T-helper 1 cell treated with Interleukin-12 subunit alpha and Interleukin-12 subunit beta and Interleukin-4 antibody, amounts not matched to agents 30 ng/mL and 1 ng/mL, for 36 hours (primary cell): Measurements from ENCODE around the gene GDF2. TPM values are rescaled to one million over a fixed set of nuclear protein-coding genes. Genes with fewer than 3 reads are reported as not detected.

Source experiments
- intact Hi-C: fragments of 100-400 bp; cut with micrococcal nuclease; formaldehyde crosslinking; loops from one replicate; pipeline ENCODE4 v1.15.1; 2024
- total RNA-seq: library from RNA; stranded (reverse); gene quantifications from 2 replicates; pipeline ENCODE4 v1.2.3, GENCODE V29; 2022

GDF2 gene
- total RNA-seq, 1 donor from 2014 or later, result not detected

DNA sequence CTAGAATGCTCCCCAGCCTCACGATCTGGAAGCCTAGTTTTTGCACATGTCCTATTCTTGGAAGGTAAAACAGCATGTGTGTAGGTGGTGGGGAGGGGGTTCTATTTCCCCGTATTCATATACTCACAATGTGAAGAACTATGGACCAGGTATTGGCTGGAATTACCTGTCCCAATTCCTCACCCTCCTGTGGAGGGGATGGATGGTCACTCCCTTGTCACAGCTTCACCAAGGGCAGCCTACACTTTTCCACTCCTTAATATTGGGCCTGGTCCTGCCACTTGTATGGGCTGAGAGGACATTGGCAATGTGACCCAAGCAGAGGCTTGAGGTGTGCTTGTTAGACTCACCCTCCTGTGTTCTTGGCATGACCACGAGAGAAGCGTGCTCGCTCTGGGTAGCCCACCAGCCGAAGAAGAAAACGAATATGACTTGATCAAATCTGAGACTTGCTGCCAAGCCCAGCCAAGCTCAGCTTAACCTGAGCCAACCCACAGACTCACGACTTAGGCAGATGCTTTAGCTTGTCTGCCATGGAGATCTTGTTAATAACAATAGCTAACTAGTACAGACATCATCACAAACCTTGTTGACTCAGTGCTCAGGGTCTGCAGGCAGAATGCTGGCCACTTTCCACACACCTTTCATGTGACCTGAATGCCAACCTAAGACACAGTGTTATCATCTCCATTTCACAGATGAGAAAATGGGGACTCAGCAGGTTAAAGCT is 44.6 kb downstream of the GDF2 start:
- intact Hi-C loops, result no loop called here

DNA sequence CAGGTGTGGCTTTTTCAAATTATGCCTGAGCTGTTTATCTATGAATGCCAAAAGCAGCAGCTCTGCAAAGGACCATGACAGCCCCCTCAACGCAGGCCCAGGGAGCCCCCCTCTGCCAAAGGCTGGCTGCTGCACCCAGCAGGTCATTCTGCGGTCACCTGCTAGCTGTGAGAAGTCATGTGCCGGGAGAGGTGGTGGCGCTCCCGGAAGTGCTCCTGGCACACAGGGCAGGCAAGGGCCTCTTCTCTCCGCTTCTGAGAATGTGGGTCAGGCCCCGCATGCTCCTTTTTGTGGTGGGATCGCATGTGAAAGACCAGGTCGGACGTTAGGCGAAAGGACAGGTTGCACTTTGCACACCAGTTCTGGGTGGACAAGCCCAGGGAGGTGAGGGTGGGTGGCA is 45.4 kb downstream of the GDF2 start:
- intact Hi-C loops, result no loop called here

DNA sequence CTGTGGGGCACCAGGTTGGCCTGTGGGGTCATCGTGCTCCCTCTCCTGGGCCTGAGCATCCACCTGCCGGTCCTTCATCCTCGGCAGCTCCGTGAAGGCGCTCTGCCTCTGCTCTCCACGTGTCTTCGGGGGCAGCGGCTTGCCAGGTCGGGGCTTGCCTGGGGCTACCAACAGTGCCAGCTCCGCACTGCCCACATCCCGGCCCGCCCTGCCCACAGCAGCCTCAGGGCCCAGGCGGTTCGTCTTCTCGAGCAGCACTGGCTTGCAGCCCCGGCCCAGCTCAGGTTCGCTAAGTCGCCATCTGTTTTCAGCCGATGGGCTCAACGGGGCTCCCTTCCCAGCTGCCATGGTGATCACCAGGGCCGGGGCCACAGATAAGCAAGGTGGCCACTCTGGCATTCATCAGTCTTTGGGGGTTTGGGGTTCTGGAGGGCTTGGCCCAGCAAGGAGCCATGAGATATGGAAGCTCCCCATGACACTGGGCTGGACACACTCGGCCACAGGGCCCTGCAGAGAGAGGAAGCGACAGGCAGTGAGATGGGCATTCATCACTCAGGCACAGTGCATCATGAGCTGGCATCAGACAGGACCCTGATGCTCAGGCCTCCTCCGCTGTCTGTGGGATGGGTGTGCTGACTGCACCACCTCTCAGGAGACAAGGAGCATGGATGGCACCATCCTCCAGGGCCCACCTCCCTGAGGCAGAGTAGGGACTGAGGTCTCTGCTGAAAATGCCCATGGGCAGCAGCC is 46.4 kb downstream of the GDF2 start:
- intact Hi-C loops, result no loop called here

DNA sequence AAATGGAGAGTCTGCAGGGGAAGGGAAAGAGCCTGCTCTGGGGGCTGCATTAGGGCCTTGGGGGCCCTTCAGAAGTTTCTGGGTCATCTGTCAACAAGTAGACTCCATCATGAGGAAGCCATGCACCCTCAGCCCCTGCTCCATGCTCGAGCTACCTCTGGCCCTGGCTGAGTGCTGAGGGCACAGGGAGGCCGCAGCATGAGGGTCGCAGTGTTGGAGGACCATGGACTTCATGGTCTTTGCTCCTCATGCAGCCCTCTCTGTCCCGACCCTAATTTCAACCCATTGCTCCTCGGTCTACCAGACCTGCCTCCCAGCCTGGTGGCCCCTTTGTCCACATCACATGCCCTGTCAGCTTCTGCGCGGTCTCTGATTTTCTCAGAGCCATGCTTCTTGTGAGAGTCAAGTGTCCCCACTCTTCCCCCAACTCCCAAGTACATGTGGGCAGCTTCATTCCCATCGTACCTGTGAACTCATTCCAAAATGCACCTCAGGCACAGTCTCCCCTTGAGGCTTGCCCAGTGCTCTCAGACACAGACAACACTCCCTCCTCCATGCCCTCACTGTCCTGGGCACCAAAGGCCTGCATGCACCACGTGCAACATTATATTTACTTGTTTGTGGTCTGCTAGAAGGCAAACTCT is 47.1 kb downstream of the GDF2 start:
- intact Hi-C loops, result no loop called here

DNA sequence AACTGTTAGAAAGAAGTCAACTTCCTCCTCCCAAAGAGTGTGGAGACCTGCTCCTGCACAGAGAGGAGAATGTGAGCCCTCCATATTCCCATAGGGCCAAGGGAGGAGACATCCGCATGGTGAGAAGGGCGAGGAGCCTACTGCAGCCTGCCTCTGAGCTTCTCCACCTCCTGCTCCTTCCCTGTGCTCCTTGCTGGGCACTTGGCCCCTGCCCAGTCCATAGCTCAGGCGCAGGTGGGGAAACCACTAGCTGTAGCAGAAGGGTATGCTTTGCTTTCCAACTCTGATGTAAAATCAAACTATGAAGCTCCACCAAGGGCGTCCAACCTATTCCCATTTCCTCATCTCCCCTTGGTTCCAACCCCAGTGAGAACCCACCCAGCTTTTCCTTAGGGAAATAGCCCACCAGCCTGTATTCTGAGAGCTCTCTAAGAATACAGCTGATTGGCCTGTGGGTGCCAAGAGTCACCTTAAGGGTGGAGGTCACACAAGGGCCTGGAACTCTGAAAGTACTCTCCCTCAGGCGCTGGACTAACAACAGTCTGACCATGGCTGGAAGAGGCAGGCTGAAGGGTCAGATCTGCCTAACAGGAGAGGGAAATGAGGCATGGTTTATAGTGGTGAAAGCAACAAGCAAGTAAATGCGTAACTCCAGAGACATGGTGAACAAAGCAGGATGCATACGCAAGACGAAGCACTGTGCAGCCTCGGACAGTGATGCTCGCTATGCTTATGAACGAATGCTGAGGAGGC is 47.9 kb downstream of the GDF2 start:
- intact Hi-C loops, result no loop called here

DNA sequence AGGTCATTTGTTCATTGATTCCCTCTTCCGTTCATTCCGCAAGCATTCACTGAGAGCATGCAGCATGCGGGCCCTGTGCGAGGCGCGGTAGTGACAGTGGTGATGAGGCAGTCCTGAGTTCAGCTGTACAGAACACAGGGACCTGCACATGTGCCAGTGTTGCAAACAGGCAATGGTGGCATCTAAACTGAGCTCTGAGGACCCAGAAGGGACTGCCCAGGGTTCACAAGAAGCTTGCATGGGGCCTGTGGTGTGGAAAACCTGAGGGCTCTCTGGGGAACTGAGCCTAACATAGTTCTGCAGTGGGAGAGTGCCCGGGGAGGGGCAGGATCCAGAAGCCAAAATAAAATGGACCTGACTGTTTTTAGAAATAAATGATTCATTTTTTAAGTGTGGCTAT is 48.6 kb downstream of the GDF2 start:
- intact Hi-C loops, result no loop called here

DNA sequence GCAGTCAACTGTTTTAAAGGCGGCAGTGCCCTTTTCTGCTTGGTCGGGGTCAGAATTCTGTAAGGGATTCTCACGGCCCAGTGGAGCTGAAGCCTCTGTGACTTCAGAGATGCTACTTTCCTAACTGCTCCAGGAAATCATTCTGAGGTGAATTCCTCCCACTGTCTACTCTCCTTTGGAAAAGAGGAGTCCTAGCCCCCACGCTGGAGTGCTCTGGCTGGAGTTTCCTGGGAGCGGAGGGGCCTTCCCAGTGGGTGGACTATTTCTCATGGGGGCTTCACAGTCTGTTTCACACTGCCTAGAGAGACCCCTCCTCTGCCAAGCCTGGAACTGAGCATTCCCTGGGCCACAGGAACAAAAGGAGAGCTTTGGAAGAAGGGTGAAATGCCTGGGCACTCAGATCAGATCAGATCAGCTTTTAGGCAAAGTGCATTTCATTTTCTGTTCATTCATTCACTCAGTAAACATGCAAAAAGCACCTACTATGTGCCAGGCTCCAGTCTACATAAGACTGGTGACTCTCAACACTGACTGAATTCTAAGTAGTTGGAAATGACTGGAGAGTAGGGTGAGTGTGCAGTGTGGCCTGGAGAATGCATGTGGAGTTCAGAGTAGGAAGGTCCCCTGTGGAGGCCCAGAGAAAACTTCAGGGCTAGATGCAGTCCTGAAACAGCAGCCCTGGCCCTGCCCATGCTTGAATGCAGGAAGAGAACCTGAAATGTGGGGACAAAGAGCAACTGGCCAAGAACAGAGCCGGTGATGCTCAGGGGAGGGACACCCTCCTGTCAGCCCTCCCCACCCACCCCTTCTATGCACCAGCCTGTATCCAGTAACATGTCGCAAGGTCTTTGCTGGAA is 49.6 kb downstream of the GDF2 start:
- intact Hi-C loops, result no loop called here

DNA sequence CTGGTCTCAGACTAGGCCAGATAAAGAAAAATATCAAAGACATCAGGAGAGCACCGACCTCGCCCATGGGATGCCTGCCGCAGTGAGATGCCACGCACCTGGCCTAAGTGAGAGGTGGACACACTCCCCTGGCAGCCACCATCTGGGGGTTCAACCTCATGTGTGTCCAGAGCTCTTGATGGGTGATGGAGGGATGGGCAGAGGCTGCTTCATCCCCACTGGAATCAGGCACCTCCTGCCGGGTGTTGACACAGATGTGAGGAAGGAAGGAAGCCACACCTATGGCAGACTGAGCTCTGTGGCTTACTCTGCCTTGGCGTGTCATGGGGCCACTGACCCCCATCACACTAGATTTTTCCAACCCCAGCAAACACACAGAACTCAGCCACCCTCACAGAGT is 50.5 kb downstream of the GDF2 start:
- intact Hi-C loops, result no loop called here

DNA sequence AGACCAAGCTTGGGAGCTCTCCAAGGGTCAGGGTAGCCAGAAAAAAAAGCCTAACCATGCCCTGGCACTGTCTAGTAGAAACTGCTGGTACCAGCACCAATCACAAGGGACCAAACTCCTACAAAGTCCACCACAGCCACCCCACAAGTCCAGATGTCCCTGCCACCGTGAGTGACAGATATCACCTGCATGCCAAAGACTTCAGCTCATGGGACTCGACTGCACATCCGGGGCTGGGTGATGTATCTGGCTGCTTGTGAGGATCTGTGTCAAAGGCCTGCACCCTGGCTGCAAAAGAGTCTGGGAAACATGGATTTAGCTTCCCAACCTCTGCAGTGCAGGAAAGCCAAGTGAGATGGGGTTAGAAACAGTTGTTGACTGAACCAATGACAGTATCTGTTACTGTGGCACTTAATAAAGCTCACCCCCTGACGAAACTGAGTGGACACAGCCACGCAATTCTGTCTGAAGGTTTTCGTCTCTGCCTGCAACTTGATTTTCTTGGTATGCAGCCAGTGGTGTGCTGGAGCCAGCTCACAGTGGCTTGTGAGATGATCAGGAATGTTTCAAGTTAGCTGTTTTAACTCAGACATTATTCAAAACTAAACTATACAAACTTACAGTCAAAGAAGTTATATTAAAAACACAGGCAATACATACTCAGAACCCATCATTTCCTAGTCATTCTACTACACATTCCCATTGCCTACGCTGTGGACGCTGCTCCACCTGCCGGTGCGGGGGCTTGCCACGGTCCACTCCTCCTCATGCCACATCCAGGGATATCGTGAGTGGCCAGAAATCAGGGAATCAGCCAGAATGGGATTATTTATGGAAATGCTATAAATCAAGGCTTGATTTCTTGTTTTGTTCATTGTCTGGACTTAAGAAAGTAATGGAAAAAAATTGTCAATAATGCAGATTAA is 52.6 kb downstream of the GDF2 start:
- intact Hi-C loops, result no loop called here

DNA sequence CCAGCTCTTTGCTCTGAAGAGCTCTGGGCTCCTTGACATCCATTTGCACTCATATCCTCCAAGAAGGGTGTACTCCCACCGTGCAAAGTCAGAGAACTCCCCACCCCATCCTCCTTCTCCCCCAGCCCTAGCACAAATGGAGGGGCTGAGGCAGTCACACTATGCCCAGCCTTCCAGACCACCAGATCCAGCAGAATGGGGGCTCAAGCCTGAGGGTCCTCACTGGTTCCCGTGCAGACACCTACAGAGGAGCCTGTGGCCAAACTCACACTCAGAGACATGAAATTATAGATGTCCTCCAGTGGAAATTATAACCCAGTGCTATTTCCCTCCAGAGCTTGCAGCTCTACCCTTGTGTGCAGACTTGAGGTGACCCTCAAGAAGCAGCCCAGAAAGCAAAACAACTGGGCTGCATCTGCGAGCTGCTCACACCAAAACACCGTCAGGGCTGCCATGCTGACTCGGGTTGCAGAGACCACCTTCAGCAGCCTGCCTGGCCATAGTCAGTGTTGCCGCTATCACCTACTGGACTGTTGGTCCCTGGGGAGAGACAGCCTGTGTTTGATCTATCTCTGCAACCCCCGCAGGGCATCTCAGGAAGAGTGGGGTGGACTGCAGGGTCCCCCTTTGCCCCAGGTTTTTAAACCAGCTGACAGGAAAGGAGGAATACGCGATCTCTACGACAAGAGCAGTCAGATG is 54.4 kb downstream of the GDF2 start:
- intact Hi-C loops, result no loop called here

Other genes with a start within 250 kb of the GDF2 start
- not detected in 2 replicates for gene GDF10, start 22.3 kb upstream of the GDF2 start, total RNA-seq
- gene RBP3, start 25.9 kb downstream of the GDF2 start, total RNA-seq, result not detected in 2 replicates
- gene ZNF488, start 61.8 kb downstream of the GDF2 start, total RNA-seq, result not detected in 2 replicates
- gene ANXA8, start 161.7 kb downstream of the GDF2 start, total RNA-seq, result 0.32 and 0.66 TPM in 2 replicates
- not detected in 2 replicates for gene FAM25G, start 169.2 kb downstream of the GDF2 start, total RNA-seq
- gene AGAP9, start 201.2 kb downstream of the GDF2 start, total RNA-seq, result 10.3 and 11.8 TPM in 2 replicates